NCI-H524 (cell line): ENCODE results near the gene SEM1.
"Not testable (repeated sequence)": the region's sequence is repeated elsewhere in the genome, so short reads cannot be mapped to it uniquely, and the experiment has no call there.

ENCODE experiments used
- DNase-seq, 2 experiments: peaks; one replicate each; lab custom pipeline; 2025; lab: John Stamatoyannopoulos, UW

The SEM1 gene

GRCh38 chr7:96709381-96710228 is at the start of gene SEM1:
TSS of gene SEM1 (minus strand) at chr7:96709846. CDS start at chr7:96709763, 83 bp downstream.
- DNase-seq = peak; percentile 83 to 85

- not testable (repeated sequence) for DNase-seq
These were observed 48.2 kb upstream of the SEM1 start for GRCh38 chr7:96757880-96758279.

- DNase-seq = no peak
These were observed 37.8 kb upstream of the SEM1 start for GRCh38 chr7:96747418-96747940.

- no peak for DNase-seq
These were observed 30.5 kb upstream of the SEM1 start for GRCh38 chr7:96740130-96740529.

- DNase-seq = no peak
These were observed 30.0 kb upstream of the SEM1 start for GRCh38 chr7:96739609-96740008.

- no peak for DNase-seq
These were observed 29.5 kb upstream of the SEM1 start for GRCh38 chr7:96739167-96739566.

- DNase-seq = no peak
These were observed 29.1 kb upstream of the SEM1 start for GRCh38 chr7:96738705-96739104.

- DNase-seq = no peak
These were observed 28.0 kb upstream of the SEM1 start for GRCh38 chr7:96737545-96738050.

- peak in 1 of 2 experiments; percentile 4 for DNase-seq
These were observed 24.7 kb upstream of the SEM1 start for GRCh38 chr7:96734343-96734742.

- no peak for DNase-seq
These were observed 20.2 kb upstream of the SEM1 start for GRCh38 chr7:96729820-96730219.

- no peak for DNase-seq
These were observed 18.5 kb upstream of the SEM1 start for GRCh38 chr7:96728139-96728538.

- no peak for DNase-seq
These were observed 18.0 kb upstream of the SEM1 start for GRCh38 chr7:96727534-96728088.

GRCh38 chr7:96723622-96724021 is 14.0 kb upstream of the SEM1 start:
- DNase-seq = peak in 1 of 2 experiments; percentile 5

- DNase-seq = not testable (repeated sequence)
These were observed 13.3 kb upstream of the SEM1 start for GRCh38 chr7:96722928-96723327.

- DNase-seq = no peak
These were observed 11.2 kb upstream of the SEM1 start for GRCh38 chr7:96720843-96721242.

- DNase-seq = peak; percentile 60 to 88
These were observed 9.5 kb upstream of the SEM1 start for GRCh38 chr7:96719164-96719563.

- no peak for DNase-seq
These were observed 8.7 kb upstream of the SEM1 start for GRCh38 chr7:96718107-96719003.

- no peak for DNase-seq
These were observed 3.4 kb upstream of the SEM1 start for GRCh38 chr7:96713037-96713436.

GRCh38 chr7:96710544-96710943 is 898 bp upstream of the SEM1 start:
- DNase-seq = no peak

GRCh38 chr7:96708872-96709271 is 774 bp downstream of the SEM1 start:
- no peak for DNase-seq

- DNase-seq = no peak
These were observed 1.5 kb downstream of the SEM1 start for GRCh38 chr7:96707901-96708774.
